Neural cell (in vitro differentiated cells): ENCODE measurements around the gene AQP3.

Source experiments
- EP300 ChIP-seq: fragments of 450-650 bp; conservative IDR thresholded peaks from 2 replicates; pipeline ENCODE4 v1.6.1; 2014; ENCODE audit warnings: antibody characterized with exemption, mild to moderate bottlenecking, moderate library complexity; ENCODE audit not compliant: poor library complexity, severe bottlenecking
- TF ChIP-seq, protein P1 (sequence below): fragments of 450-650 bp; IDR thresholded peaks from 2 replicates; pipeline ENCODE4 v1.5.1; 2014; ENCODE audit warnings: antibody characterized with exemption, mild to moderate bottlenecking, moderate library complexity; ENCODE audit not compliant: poor library complexity, severe bottlenecking

- TF ChIP-seq EP300, result no peak
- TF ChIP-seq, protein P1, sequence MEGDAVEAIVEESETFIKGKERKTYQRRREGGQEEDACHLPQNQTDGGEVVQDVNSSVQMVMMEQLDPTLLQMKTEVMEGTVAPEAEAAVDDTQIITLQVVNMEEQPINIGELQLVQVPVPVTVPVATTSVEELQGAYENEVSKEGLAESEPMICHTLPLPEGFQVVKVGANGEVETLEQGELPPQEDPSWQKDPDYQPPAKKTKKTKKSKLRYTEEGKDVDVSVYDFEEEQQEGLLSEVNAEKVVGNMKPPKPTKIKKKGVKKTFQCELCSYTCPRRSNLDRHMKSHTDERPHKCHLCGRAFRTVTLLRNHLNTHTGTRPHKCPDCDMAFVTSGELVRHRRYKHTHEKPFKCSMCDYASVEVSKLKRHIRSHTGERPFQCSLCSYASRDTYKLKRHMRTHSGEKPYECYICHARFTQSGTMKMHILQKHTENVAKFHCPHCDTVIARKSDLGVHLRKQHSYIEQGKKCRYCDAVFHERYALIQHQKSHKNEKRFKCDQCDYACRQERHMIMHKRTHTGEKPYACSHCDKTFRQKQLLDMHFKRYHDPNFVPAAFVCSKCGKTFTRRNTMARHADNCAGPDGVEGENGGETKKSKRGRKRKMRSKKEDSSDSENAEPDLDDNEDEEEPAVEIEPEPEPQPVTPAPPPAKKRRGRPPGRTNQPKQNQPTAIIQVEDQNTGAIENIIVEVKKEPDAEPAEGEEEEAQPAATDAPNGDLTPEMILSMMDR, result no peak
Measured at GRCh38 chr9:33426843-33427293, 20.5 kb downstream of the AQP3 start.
